ENCODE data around the gene ZNF765.
"Not testable (repeated sequence)": the region's sequence is repeated elsewhere in the genome, so short reads cannot be mapped to it uniquely, and the experiment has no call there.

The ZNF765 gene

GRCh38 chr19:53394974-53395839 lies at the start of gene ZNF765:
ZNF765 (plus strand) TSS chr19:53395149; CDS start chr19:53398016, 2,867 bp downstream.
- Histone ChIP-seq H3K27ac (ENCODE audit: low read depth, low read length) (peak within 1 kb of the TSS; percentile 61), H3K27me3 (ENCODE audit: control insufficient read depth in 1 of 2, insufficient read depth in 2 of 2, low read length in 2 of 2) (no peaks in the 10 kb centered on the region), H3K9me3 (ENCODE audit: control insufficient read depth in 1 of 2, low read length in 2 of 2) (peaks cover 3 to 4% of the 10 kb centered on the region in 2 donors), H3K4me1 (ENCODE audit: control insufficient read depth in 1 of 2, insufficient read depth in 2 of 2, low read length in 2 of 2) (peaks cover 5 to 6% of the 10 kb centered on the region in 2 donors), H3K4me3 (ENCODE audit: low read depth in 1 of 2, low read length in 2 of 2) (peak within 1 kb of the TSS; percentile 78 to 83), H3K9ac (ENCODE audit: low read depth in 1 of 2, low read length in 2 of 2) (peak within 1 kb of the TSS; percentile 44 to 69), H3K36me3 (ENCODE audit: control insufficient read depth in 1 of 2, insufficient read depth in 2 of 2, low read length in 2 of 2) (peaks cover 4 to 17% of the 10 kb centered on the region in 2 donors)

- H3K36me3 ChIP-seq (ENCODE audit: control insufficient read depth in 1 of 2, insufficient read depth in 2 of 2, low read length in 2 of 2), result peaks cover 11 to 13% of the 10 kb centered on the region in 2 donors
- no peak overlapping the region for H3K27ac ChIP-seq (ENCODE audit: low read depth, low read length)
- no peaks in the 10 kb centered on the region for H3K27me3 ChIP-seq (ENCODE audit: control insufficient read depth in 1 of 2, insufficient read depth in 2 of 2, low read length in 2 of 2)
- H3K9ac ChIP-seq (ENCODE audit: low read depth in 1 of 2, low read length in 2 of 2), result no peak overlapping the region
- peaks cover 64 to 75% of the 10 kb centered on the region in 2 donors for H3K9me3 ChIP-seq (ENCODE audit: control insufficient read depth in 1 of 2, low read length in 2 of 2)
- H3K4me1 ChIP-seq (ENCODE audit: control insufficient read depth in 1 of 2, insufficient read depth in 2 of 2, low read length in 2 of 2), result no peaks in the 10 kb centered on the region
- H3K4me3 ChIP-seq (ENCODE audit: low read depth in 1 of 2, low read length in 2 of 2), result peak overlapping the region in 1 of 2 donors; percentile 5
Observed at GRCh38 chr19:53355739-53356138, 39.2 kb upstream of the ZNF765 start.

DNA sequence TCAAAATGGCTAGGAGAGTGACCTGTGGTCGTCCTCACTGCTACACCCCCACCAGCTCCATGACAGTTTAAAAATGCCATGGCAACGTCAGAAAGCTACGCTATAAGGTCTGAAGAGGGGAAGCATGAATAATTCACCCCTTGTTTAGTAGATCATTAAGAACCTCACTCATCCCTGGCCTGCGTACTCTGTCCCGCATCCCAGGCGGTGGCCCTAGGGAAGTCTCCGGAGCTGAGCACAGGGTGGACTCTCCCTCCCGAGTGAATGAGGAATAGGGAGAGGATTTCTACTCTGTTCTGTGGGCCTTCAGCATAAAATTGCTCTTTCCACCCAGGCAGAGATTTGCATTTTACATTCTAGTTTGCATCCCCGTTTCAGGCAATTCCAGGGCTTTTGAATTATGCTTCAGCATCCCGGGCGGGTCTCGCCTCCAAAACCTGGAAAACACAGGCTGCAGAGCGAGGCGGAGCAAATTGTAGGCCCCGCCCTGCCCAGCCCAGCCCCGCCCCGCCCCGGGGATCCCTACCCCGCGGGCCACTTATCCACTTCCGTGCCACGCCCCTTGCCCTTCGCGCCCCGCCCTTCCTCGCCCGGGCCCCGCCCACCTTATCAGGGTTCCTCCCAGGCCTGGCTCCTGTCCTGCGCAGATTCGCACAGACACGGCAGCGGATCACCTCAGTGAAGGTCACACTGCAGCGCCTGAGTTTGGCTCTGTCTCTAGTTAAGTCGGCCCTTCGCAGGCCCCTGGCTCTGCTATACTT lies 36.9 kb upstream of the ZNF765 start:
- no peak overlapping the region for H3K27ac ChIP-seq (ENCODE audit: low read depth, low read length)
- H3K4me1 ChIP-seq (ENCODE audit: control insufficient read depth in 1 of 2, insufficient read depth in 2 of 2, low read length in 2 of 2), result no peaks in the 10 kb centered on the region
- no peak overlapping the region for H3K9ac ChIP-seq (ENCODE audit: low read depth in 1 of 2, low read length in 2 of 2)
- no peak overlapping the region for H3K4me3 ChIP-seq (ENCODE audit: low read depth in 1 of 2, low read length in 2 of 2)
- H3K27me3 ChIP-seq (ENCODE audit: control insufficient read depth in 1 of 2, insufficient read depth in 2 of 2, low read length in 2 of 2), result no peaks in the 10 kb centered on the region
- peaks cover 42 to 52% of the 10 kb centered on the region in 2 donors for H3K9me3 ChIP-seq (ENCODE audit: control insufficient read depth in 1 of 2, low read length in 2 of 2)
- no peaks in the 10 kb centered on the region for H3K36me3 ChIP-seq (ENCODE audit: control insufficient read depth in 1 of 2, insufficient read depth in 2 of 2, low read length in 2 of 2)

DNA sequence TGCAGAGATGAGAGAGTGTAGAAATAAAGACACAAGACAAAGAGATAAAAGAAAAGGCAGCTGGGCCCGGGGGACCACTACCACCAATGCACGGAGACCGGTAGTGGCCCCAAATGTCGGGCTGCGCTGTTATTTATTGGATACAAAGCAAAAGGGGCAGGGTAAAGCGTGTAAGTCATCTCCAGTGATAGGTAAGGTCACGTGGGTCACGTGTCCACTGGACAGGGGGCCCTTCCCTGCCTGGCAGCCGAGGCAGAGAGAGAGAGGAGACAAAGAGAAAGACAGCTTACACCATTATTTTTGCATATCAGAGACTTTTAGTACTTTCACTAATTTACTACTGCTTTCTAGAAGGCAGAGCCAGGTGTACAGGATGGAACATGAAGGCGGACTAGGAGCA lies 34.9 kb upstream of the ZNF765 start:
- peaks cover 26 to 32% of the 10 kb centered on the region in 2 donors for H3K9me3 ChIP-seq (ENCODE audit: control insufficient read depth in 1 of 2, low read length in 2 of 2)
- H3K9ac ChIP-seq (ENCODE audit: low read depth in 1 of 2, low read length in 2 of 2); H3K4me3 ChIP-seq (ENCODE audit: low read depth in 1 of 2, low read length in 2 of 2); H3K36me3 ChIP-seq (ENCODE audit: control insufficient read depth in 1 of 2, insufficient read depth in 2 of 2, low read length in 2 of 2); H3K4me1 ChIP-seq (ENCODE audit: control insufficient read depth in 1 of 2, insufficient read depth in 2 of 2, low read length in 2 of 2); H3K27me3 ChIP-seq (ENCODE audit: control insufficient read depth in 1 of 2, insufficient read depth in 2 of 2, low read length in 2 of 2); H3K27ac ChIP-seq (ENCODE audit: low read depth, low read length): not testable (repeated sequence)

- Histone ChIP-seq H3K4me3 (ENCODE audit: low read depth in 1 of 2, low read length in 2 of 2) (peak within 1 kb of the TSS; percentile 74 to 91), H3K27ac (ENCODE audit: low read depth, low read length) (peak within 1 kb of the TSS; percentile 42), H3K27me3 (ENCODE audit: control insufficient read depth in 1 of 2, insufficient read depth in 2 of 2, low read length in 2 of 2) (no peaks in the 10 kb centered on the region), H3K9me3 (ENCODE audit: control insufficient read depth in 1 of 2, low read length in 2 of 2) (no peaks in the 10 kb centered on the region), H3K36me3 (ENCODE audit: control insufficient read depth in 1 of 2, insufficient read depth in 2 of 2, low read length in 2 of 2) (no peaks in the 10 kb centered on the region), H3K9ac (ENCODE audit: low read depth in 1 of 2, low read length in 2 of 2) (peak within 1 kb of the TSS; percentile 46 to 54), H3K4me1 (ENCODE audit: control insufficient read depth in 1 of 2, insufficient read depth in 2 of 2, low read length in 2 of 2) (no peaks in the 10 kb centered on the region)
Observed at GRCh38 chr19:53365134-53365898, 29.6 kb upstream of the ZNF765 start, which contains the start of gene ZNF525. ZNF525 (plus strand) TSS chr19:53365705; CDS start chr19:53372282, 6,577 bp downstream.

GRCh38 chr19:53365899-53366493 lies 29.0 kb upstream of the ZNF765 start:
- Histone ChIP-seq H3K27ac (ENCODE audit: low read depth, low read length) (peak overlapping the region; percentile 42), H3K36me3 (ENCODE audit: control insufficient read depth in 1 of 2, insufficient read depth in 2 of 2, low read length in 2 of 2) (no peaks in the 10 kb centered on the region), H3K4me3 (ENCODE audit: low read depth in 1 of 2, low read length in 2 of 2) (peak overlapping the region; percentile 74 to 91), H3K27me3 (ENCODE audit: control insufficient read depth in 1 of 2, insufficient read depth in 2 of 2, low read length in 2 of 2) (no peaks in the 10 kb centered on the region), H3K4me1 (ENCODE audit: control insufficient read depth in 1 of 2, insufficient read depth in 2 of 2, low read length in 2 of 2) (no peaks in the 10 kb centered on the region), H3K9ac (ENCODE audit: low read depth in 1 of 2, low read length in 2 of 2) (peak overlapping the region; percentile 46 to 54), H3K9me3 (ENCODE audit: control insufficient read depth in 1 of 2, low read length in 2 of 2) (peaks cover 0 to 1% of the 10 kb centered on the region in 2 donors)

- peaks cover 3 to 41% of the 10 kb centered on the region in 2 donors for H3K36me3 ChIP-seq (ENCODE audit: control insufficient read depth in 1 of 2, insufficient read depth in 2 of 2, low read length in 2 of 2)
- H3K27me3 ChIP-seq (ENCODE audit: control insufficient read depth in 1 of 2, insufficient read depth in 2 of 2, low read length in 2 of 2), result no peaks in the 10 kb centered on the region
- no peak overlapping the region for H3K4me3 ChIP-seq (ENCODE audit: low read depth in 1 of 2, low read length in 2 of 2)
- no peak overlapping the region for H3K9ac ChIP-seq (ENCODE audit: low read depth in 1 of 2, low read length in 2 of 2)
- no peaks in the 10 kb centered on the region for H3K4me1 ChIP-seq (ENCODE audit: control insufficient read depth in 1 of 2, insufficient read depth in 2 of 2, low read length in 2 of 2)
- H3K9me3 ChIP-seq (ENCODE audit: control insufficient read depth in 1 of 2, low read length in 2 of 2), result peaks cover 0 to 10% of the 10 kb centered on the region in 2 donors
- no peak overlapping the region for H3K27ac ChIP-seq (ENCODE audit: low read depth, low read length)
Observed at GRCh38 chr19:53372196-53372595, 22.8 kb upstream of the ZNF765 start.

DNA sequence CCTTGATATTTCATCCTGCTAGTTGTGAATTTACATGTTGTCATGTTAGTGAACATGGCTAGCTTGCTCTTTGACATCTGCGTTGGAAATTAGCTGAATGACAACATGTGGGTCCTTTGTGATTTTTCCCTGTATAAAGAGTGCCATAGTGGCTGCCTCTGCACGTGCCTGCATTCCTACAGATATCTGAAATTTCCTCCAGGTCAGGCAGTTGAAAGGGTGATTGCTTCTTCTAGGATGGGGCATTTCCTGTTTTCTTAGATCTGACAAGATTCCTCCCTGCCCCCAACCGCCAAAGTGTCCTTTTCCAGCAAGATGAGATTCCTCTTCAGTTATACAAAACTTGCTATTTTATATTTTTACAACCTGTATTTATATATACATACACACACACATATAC lies 20.7 kb upstream of the ZNF765 start:
- Histone ChIP-seq H3K9ac (ENCODE audit: low read depth in 1 of 2, low read length in 2 of 2) (no peak overlapping the region), H3K4me3 (ENCODE audit: low read depth in 1 of 2, low read length in 2 of 2) (no peak overlapping the region), H3K36me3 (ENCODE audit: control insufficient read depth in 1 of 2, insufficient read depth in 2 of 2, low read length in 2 of 2) (peaks cover 15 to 59% of the 10 kb centered on the region in 2 donors), H3K27me3 (ENCODE audit: control insufficient read depth in 1 of 2, insufficient read depth in 2 of 2, low read length in 2 of 2) (no peaks in the 10 kb centered on the region), H3K9me3 (ENCODE audit: control insufficient read depth in 1 of 2, low read length in 2 of 2) (peaks cover 9 to 16% of the 10 kb centered on the region in 2 donors), H3K27ac (ENCODE audit: low read depth, low read length) (no peak overlapping the region), H3K4me1 (ENCODE audit: control insufficient read depth in 1 of 2, insufficient read depth in 2 of 2, low read length in 2 of 2) (no peaks in the 10 kb centered on the region)

GRCh38 chr19:53374743-53375142 lies 20.2 kb upstream of the ZNF765 start:
- Histone ChIP-seq H3K9ac (ENCODE audit: low read depth in 1 of 2, low read length in 2 of 2) (no peak overlapping the region), H3K27ac (ENCODE audit: low read depth, low read length) (no peak overlapping the region), H3K4me1 (ENCODE audit: control insufficient read depth in 1 of 2, insufficient read depth in 2 of 2, low read length in 2 of 2) (no peaks in the 10 kb centered on the region), H3K4me3 (ENCODE audit: low read depth in 1 of 2, low read length in 2 of 2) (no peak overlapping the region), H3K9me3 (ENCODE audit: control insufficient read depth in 1 of 2, low read length in 2 of 2) (peaks cover 14 to 20% of the 10 kb centered on the region in 2 donors), H3K36me3 (ENCODE audit: control insufficient read depth in 1 of 2, insufficient read depth in 2 of 2, low read length in 2 of 2) (peaks cover 19 to 64% of the 10 kb centered on the region in 2 donors), H3K27me3 (ENCODE audit: control insufficient read depth in 1 of 2, insufficient read depth in 2 of 2, low read length in 2 of 2) (no peaks in the 10 kb centered on the region)
